Right renal cortex interstitium (tissue), 3 donors: ENCODE results near the gene CDH7. TPM values are rescaled to one million over a fixed set of nuclear protein-coding genes. Genes with fewer than 3 reads are reported as not detected.
A peak's percentile ranks its signal among the peaks of the same experiment; 100 is the strongest.

Source experiments
- DNase-seq, 3 donors: peaks; one replicate each; pipeline ENCODE4 v3.0.0-alpha.2; 2013; ENCODE audit warnings: low read depth in 3 of 3, low spot score in 2 of 3
- polyA plus RNA-seq, 3 donors: library from polyadenylated mRNA; unstranded; fragments of 120-200 nt; gene quantifications; one replicate each; pipeline ENCODE4 v1.2.1, GENCODE V29; 2013; ENCODE audit not compliant: insufficient read length in 3 of 3

CDH7 gene
- 10 to 100 TPM; 14.5 to 19.6 (median 16.0) TPM for polyA plus RNA-seq

- no peak for DNase-seq
Measured at GRCh38 chr18:65750389-65751154, at the start of gene CDH7. Gene CDH7 (plus strand): TSS chr18:65751012. CDS start chr18:65762843, 11,831 bp downstream.

GRCh38 chr18:65704046-65704445, 46.8 kb upstream of the CDH7 start:
- no peak for DNase-seq

- no peak for DNase-seq
Measured at GRCh38 chr18:65706646-65707045, 44.2 kb upstream of the CDH7 start.

- DNase-seq: no peak
Measured at GRCh38 chr18:65711493-65711892, 39.3 kb upstream of the CDH7 start.

GRCh38 chr18:65721619-65722018, 29.2 kb upstream of the CDH7 start:
- no peak for DNase-seq

GRCh38 chr18:65725251-65726050, 25.4 kb upstream of the CDH7 start:
- DNase-seq: no peak

- no peak for DNase-seq
Measured at GRCh38 chr18:65735155-65735554, 15.7 kb upstream of the CDH7 start.

GRCh38 chr18:65737471-65737955, 13.3 kb upstream of the CDH7 start:
- no peak for DNase-seq

GRCh38 chr18:65746936-65747335, 3.9 kb upstream of the CDH7 start:
- no peak for DNase-seq

GRCh38 chr18:65748321-65748720, 2.5 kb upstream of the CDH7 start:
- no peak for DNase-seq

- DNase-seq: no peak
Measured at GRCh38 chr18:65749841-65750240, 971 bp upstream of the CDH7 start.

- DNase-seq: no peak
Measured at GRCh38 chr18:65751155-65752085, 608 bp downstream of the CDH7 start.

GRCh38 chr18:65752625-65753325, 2.0 kb downstream of the CDH7 start:
- no peak for DNase-seq

GRCh38 chr18:65753520-65753919, 2.7 kb downstream of the CDH7 start:
- DNase-seq: peak in 2 of 3 donors; percentile 54 to 67

GRCh38 chr18:65754121-65754520, 3.3 kb downstream of the CDH7 start:
- no peak for DNase-seq

GRCh38 chr18:65755616-65756015, 4.8 kb downstream of the CDH7 start:
- DNase-seq: no peak

GRCh38 chr18:65760457-65760856, 9.6 kb downstream of the CDH7 start:
- DNase-seq: no peak

- no peak for DNase-seq
Measured at GRCh38 chr18:65761636-65762295, 11.0 kb downstream of the CDH7 start.

GRCh38 chr18:65762556-65762955, 11.7 kb downstream of the CDH7 start:
- no peak for DNase-seq
